ENCODE measurements around the gene PAX9.
"Not testable (repeated sequence)": the region's sequence is repeated elsewhere in the genome, so short reads cannot be mapped to it uniquely, and the experiment has no call there.

The PAX9 gene

GRCh38 chr14:36671149-36671548 is 9.5 kb downstream of the PAX9 start:
- DNase-seq, result no peak
- TF ChIP-seq POLR2A (IDR thresholded peaks at IDR 0.05; ENCODE audit: low read length) (no peak), GATA1 (IDR thresholded peaks at IDR 0.05; ENCODE audit: low read depth, low read length) (no peak)

DNA sequence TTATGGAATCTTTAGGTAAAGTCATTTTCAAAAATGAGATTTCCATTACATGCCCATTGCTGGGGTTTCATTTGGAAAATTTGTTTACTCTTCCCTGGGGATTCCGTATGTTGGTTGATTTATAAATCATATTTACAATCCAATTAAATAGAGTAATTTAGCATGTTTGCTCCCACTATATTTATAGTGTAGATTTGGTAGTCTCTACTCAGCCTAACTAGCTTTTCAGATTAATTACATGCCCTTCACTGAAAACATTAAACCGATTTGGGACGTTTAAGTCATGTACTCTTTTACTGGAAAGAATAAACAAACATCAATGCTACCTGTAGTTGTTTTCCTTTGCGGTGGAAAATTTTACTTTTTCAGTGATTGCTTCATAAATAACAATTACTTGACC is 10.4 kb downstream of the PAX9 start:
- no peak for DNase-seq
- TF ChIP-seq GATA1 (IDR thresholded peaks at IDR 0.05; ENCODE audit: low read depth, low read length) (no peak), POLR2A (IDR thresholded peaks at IDR 0.05; ENCODE audit: low read length) (no peak)

DNA sequence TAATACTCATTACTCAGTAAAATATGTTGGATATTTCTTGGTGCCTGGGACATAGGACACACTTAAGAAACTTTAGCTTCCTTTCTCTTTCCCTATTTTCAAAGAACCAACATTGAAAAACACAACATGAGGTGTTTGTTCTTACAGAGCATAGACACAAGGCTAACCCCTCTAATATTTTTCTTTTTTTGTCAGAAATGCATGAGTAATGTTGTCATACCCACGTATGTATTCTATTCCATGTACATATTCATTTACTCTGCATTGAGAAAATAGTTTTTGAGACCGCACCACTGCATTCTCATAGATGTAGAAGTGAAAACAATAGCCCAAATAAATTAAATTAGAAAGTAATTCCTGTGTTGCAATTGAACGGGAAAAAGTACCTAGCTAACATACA is 13.0 kb downstream of the PAX9 start:
- TF ChIP-seq POLR2A (IDR thresholded peaks at IDR 0.05; ENCODE audit: low read length) (no peak), GATA1 (IDR thresholded peaks at IDR 0.05; ENCODE audit: low read depth, low read length) (no peak)
- no peak for DNase-seq

GRCh38 chr14:36675581-36675980 is 13.9 kb downstream of the PAX9 start:
- no peak for DNase-seq
- TF ChIP-seq GATA1 (IDR thresholded peaks at IDR 0.05; ENCODE audit: low read depth, low read length) (no peak), POLR2A (IDR thresholded peaks at IDR 0.05; ENCODE audit: low read length) (no peak)

DNA sequence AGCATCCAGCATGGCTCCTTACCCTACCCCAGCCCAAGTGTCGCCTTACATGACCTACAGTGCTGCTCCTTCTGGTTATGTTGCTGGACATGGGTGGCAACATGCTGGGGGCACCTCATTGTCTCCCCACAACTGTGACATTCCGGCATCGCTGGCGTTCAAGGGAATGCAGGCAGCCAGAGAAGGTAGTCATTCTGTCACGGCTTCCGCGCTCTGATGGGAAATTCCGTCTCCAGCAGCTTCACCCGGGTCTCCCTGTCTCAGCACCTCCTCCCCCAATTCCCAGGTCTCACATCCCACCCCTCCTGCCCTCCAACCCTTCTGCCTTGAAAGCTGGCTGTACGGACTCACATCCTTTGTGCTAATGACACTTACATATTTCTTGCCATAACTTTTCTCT is 14.6 kb downstream of the PAX9 start:
- TF ChIP-seq GATA1 (IDR thresholded peaks at IDR 0.05; ENCODE audit: low read depth, low read length), result no peak
- no peak for TF ChIP-seq POLR2A (IDR thresholded peaks at IDR 0.05; ENCODE audit: low read length)
- no peak for DNase-seq

DNA sequence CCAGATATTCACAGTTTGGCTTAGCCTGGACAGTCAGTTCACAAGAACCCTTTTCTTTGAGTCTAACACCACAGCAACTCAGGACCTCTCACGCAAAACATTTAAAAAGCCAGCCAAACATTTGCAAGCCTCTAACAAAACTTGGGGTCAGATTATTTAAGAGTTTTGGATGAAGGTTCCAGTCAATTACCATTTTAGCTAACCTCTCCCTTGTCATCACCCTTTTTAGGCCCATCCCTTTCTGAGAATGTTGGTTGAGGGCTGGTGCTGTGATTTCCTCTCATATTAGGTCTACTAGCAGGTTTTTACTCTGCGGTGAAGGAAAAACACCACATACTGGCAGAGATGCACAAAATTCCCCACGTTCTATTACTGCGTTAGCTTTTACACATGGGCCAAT is 20.7 kb downstream of the PAX9 start:
- DNase-seq, result no peak
- no peak for TF ChIP-seq POLR2A (IDR thresholded peaks at IDR 0.05; ENCODE audit: low read length)
- TF ChIP-seq GATA1 (IDR thresholded peaks at IDR 0.05; ENCODE audit: low read depth, low read length), result no peak

- DNase-seq, result no peak
- TF ChIP-seq POLR2A (IDR thresholded peaks at IDR 0.05; ENCODE audit: low read length) (no peak), GATA1 (IDR thresholded peaks at IDR 0.05; ENCODE audit: low read depth, low read length) (no peak)
Measured at GRCh38 chr14:36683083-36683724, 21.5 kb downstream of the PAX9 start.

GRCh38 chr14:36684946-36685345 is 23.3 kb downstream of the PAX9 start:
- no peak for DNase-seq
- TF ChIP-seq POLR2A (IDR thresholded peaks at IDR 0.05; ENCODE audit: low read length) (no peak), GATA1 (IDR thresholded peaks at IDR 0.05; ENCODE audit: low read depth, low read length) (no peak)

GRCh38 chr14:36690311-36691040 is 28.8 kb downstream of the PAX9 start:
- no peak for DNase-seq
- TF ChIP-seq GATA1 (IDR thresholded peaks at IDR 0.05; ENCODE audit: low read depth, low read length) (no peak), POLR2A (IDR thresholded peaks at IDR 0.05; ENCODE audit: low read length) (no peak)

- not testable (repeated sequence) for DNase-seq
Measured at GRCh38 chr14:36699420-36699819, 37.8 kb downstream of the PAX9 start.

DNA sequence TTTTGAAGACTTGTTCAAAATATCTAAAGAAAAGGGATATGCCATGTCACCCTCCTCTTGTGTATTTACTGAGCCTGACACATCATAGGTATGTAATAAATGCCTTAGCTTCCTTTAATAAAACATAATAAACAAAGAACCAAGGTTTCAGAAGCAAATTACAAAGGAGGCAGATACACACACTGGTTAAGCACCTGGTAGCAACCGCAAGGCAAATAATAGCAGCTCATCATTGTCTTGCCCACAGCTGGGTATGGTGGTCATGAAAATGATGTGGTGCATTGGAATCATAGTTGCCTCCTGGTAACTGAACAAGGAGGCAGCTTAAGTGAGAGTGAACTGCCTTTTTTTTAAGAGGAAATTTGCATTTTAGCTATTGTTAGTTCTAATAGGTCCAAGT is 39.0 kb downstream of the PAX9 start:
- no peak for TF ChIP-seq POLR2A (IDR thresholded peaks at IDR 0.05; ENCODE audit: low read length)
- no peak for TF ChIP-seq GATA1 (IDR thresholded peaks at IDR 0.05; ENCODE audit: low read depth, low read length)

DNA sequence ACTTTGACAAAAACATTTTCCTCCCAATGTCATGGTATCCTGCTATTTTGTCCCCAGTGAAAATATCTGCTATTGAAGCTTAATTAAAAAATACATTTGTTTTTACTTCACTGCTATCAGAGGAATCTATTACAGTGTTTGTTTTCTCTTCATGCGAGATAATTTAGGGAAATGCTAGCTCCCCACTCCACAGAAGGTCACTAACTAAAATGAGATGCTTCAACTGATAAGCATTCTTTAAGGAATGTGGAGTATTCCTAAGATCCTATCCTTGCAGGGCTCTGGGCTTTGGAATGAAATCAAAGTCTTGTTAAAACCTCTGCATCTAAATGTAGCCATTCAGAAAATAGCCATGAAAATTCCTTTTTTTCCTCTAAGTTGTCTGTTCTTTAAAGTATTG is 39.5 kb downstream of the PAX9 start:
- no peak for TF ChIP-seq POLR2A (IDR thresholded peaks at IDR 0.05; ENCODE audit: low read length)
- TF ChIP-seq GATA1 (IDR thresholded peaks at IDR 0.05; ENCODE audit: low read depth, low read length), result no peak

More for the DNA sequence above, 39.0 kb downstream of the PAX9 start:
- no peak for DNase-seq

GRCh38 chr14:36702474-36702873 is 40.8 kb downstream of the PAX9 start:
- TF ChIP-seq GATA1 (IDR thresholded peaks at IDR 0.05; ENCODE audit: low read depth, low read length) (no peak), POLR2A (IDR thresholded peaks at IDR 0.05; ENCODE audit: low read length) (no peak)
- DNase-seq, result no peak

More for the DNA sequence above, 39.5 kb downstream of the PAX9 start:
- DNase-seq, result no peak

GRCh38 chr14:36707570-36707969 is 45.9 kb downstream of the PAX9 start:
- DNase-seq, result no peak
- TF ChIP-seq POLR2A (IDR thresholded peaks at IDR 0.05; ENCODE audit: low read length) (no peak), GATA1 (IDR thresholded peaks at IDR 0.05; ENCODE audit: low read depth, low read length) (no peak)
